ENCODE measurements around the gene RIPPLY2.

GRCh38 chr6:83879746-83880145, 26.6 kb downstream of the RIPPLY2 start:
- no peak for TF ChIP-seq CTCF (conservative IDR thresholded peaks at IDR 0.05; ENCODE audit: low read depth, low read length)
- no peak for TF ChIP-seq EZH2 (IDR thresholded peaks at IDR 0.05; ENCODE audit: borderline replicate concordance, low read depth, low read length, poor library complexity, severe bottlenecking)
